Activated CD4-positive, alpha-beta memory T cell treated with anti-CD3 and anti-CD28 coated beads, Interleukin-2, amount 10 ng/mL, durations not matched to agents 7 days and 5 days (primary cell): ENCODE data around the gene SHMT2. TPM values are rescaled to one million over a fixed set of nuclear protein-coding genes. Genes with fewer than 3 reads are reported as not detected.

ENCODE experiments used
- CTCF ChIA-PET: fragments of 350-600 bp; sonication (Branson Sonifier 250); formaldehyde crosslinking; loops from one replicate; lab custom pipeline; 2021; ENCODE audit warnings: antibody characterized with exemption, inconsistent platforms; lab: Charles Lee
- POLR2A ChIA-PET: fragments of 350-600 bp; sonication (Branson Sonifier 250); formaldehyde crosslinking; loops from one replicate; lab custom pipeline; 2021; ENCODE audit warnings: antibody characterized with exemption; lab: Charles Lee
- DNase-seq: peaks from one replicate; pipeline ENCODE4 v3.0.0-alpha.2; 2020
- H3K27ac Mint-ChIP-seq: one replicate; pipeline ENCODE4 v1.8.0; 2021; ENCODE audit warnings: mild to moderate bottlenecking, mixed read lengths
- H3K27me3 Mint-ChIP-seq: one replicate; pipeline ENCODE4 v1.8.0; 2021; ENCODE audit warnings: mixed read lengths
- H3K36me3 Mint-ChIP-seq: one replicate; pipeline ENCODE4 v1.8.0; 2021; ENCODE audit warnings: low read depth, mixed read lengths
- H3K4me1 Mint-ChIP-seq: one replicate; pipeline ENCODE4 v1.8.0; 2021; ENCODE audit warnings: mixed read lengths
- H3K4me3 Mint-ChIP-seq: one replicate; pipeline ENCODE4 v1.8.0; 2021; ENCODE audit warnings: mild to moderate bottlenecking, mixed read lengths
- H3K9me3 Mint-ChIP-seq: one replicate; pipeline ENCODE4 v1.8.0; 2021; ENCODE audit warnings: mixed read lengths
- total RNA-seq, 2 experiments: library from RNA; stranded (reverse); gene quantifications; one replicate each; pipeline ENCODE4 v1.2.3, GENCODE V29; 2021

SHMT2 gene
- total RNA-seq, 2 experiments from 2014 or later, result 224 to 244 TPM

GRCh38 chr12:57240926-57241401 is 11.5 kb downstream of the SHMT2 start:
- H3K4me1 Mint-ChIP-seq, result peaks cover 71% of the 10 kb centered on the region
- peaks cover 16% of the 10 kb centered on the region for H3K36me3 Mint-ChIP-seq
- CTCF ChIA-PET, result interaction anchor here (1.2 to 12.1 kb wide), 6 partner anchors 10 to 25 kb away, joined by 3 to 253 read pairs (median 50); partner anchors contain the start of genes NXPH4, SHMT2 and STAC3
- H3K9me3 Mint-ChIP-seq, result no peaks in the 10 kb centered on the region
- no peak for DNase-seq
- no peak overlapping the region for H3K27ac Mint-ChIP-seq
- POLR2A ChIA-PET, result interaction anchor here (0.7 to 4.5 kb wide), 7 partner anchors 9 to 130 kb away, joined by 3 to 51 read pairs (median 8); partner anchors contain the start of genes SHMT2, STAC3 and STAT6
- H3K27me3 Mint-ChIP-seq, result peaks cover 48% of the 10 kb centered on the region
- H3K4me3 Mint-ChIP-seq, result peak overlapping the region; percentile 95

- ChIA-PET POLR2A (interaction anchor here (0.7 to 4.5 kb wide), 9 partner anchors 8 to 130 kb away, joined by 3 to 51 read pairs (median 8); partner anchors contain the start of genes SHMT2, STAC3 and STAT6), CTCF (interaction anchor here (1.1 to 12.1 kb wide), 16 partner anchors 9 to 217 kb away, joined by 3 to 253 read pairs (median 10); partner anchors contain the start of genes INHBE, NEMP1, NXPH4 and SHMT2)
- peaks cover 14% of the 10 kb centered on the region for H3K36me3 Mint-ChIP-seq
- peaks cover 46% of the 10 kb centered on the region for H3K27me3 Mint-ChIP-seq
- H3K9me3 Mint-ChIP-seq, result no peaks in the 10 kb centered on the region
- peaks cover 65% of the 10 kb centered on the region for H3K4me1 Mint-ChIP-seq
- peak overlapping the region; percentile 48 for H3K4me3 Mint-ChIP-seq
- no peak overlapping the region for H3K27ac Mint-ChIP-seq
- no peak for DNase-seq
Measured at GRCh38 chr12:57241402-57242310, 12.1 kb downstream of the SHMT2 start.

GRCh38 chr12:57242329-57242690 is 12.8 kb downstream of the SHMT2 start:
- Mint-ChIP-seq H3K27me3 (peaks cover 40% of the 10 kb centered on the region), H3K36me3 (peaks cover 8% of the 10 kb centered on the region), H3K4me1 (peaks cover 59% of the 10 kb centered on the region), H3K4me3 (peak overlapping the region; percentile 43), H3K9me3 (no peaks in the 10 kb centered on the region), H3K27ac (no peak overlapping the region)
- ChIA-PET POLR2A (interaction anchor here (1.2 to 3.6 kb wide), 7 partner anchors 9 to 130 kb away, joined by 3 to 28 read pairs (median 8); partner anchors contain the start of genes SHMT2 and STAC3), CTCF (interaction anchor here (0.8 to 12.1 kb wide), 24 partner anchors 9 to 217 kb away, joined by 3 to 253 read pairs (median 5); partner anchors contain the start of genes INHBE, NEMP1, NXPH4 and SHMT2)
- no peak for DNase-seq

- ChIA-PET CTCF (interaction anchor here (0.6 to 12.1 kb wide), 28 partner anchors 9 to 225 kb away, joined by 3 to 253 read pairs (median 4); partner anchors contain the start of genes INHBE, NEMP1, NXPH4 and SHMT2), POLR2A (interaction anchor here (1.2 to 3.6 kb wide), 6 partner anchors 13 to 130 kb away, joined by 3 to 28 read pairs (median 8); partner anchors contain the start of gene SHMT2)
- peaks cover 34% of the 10 kb centered on the region for H3K27me3 Mint-ChIP-seq
- peaks cover 4% of the 10 kb centered on the region for H3K36me3 Mint-ChIP-seq
- H3K4me1 Mint-ChIP-seq, result peaks cover 53% of the 10 kb centered on the region
- peak overlapping the region; percentile 69 for H3K4me3 Mint-ChIP-seq
- no peak overlapping the region for H3K27ac Mint-ChIP-seq
- no peaks in the 10 kb centered on the region for H3K9me3 Mint-ChIP-seq
- DNase-seq, result peak; percentile 68
Measured at GRCh38 chr12:57242691-57243454, 13.4 kb downstream of the SHMT2 start.

GRCh38 chr12:57243521-57244311 is 14.2 kb downstream of the SHMT2 start:
- peak; percentile 86 for DNase-seq
- CTCF ChIA-PET, result interaction anchor here (0.6 to 12.1 kb wide), 26 partner anchors 8 to 226 kb away, joined by 3 to 253 read pairs (median 4); partner anchors contain the start of genes INHBE, NEMP1, NXPH4 and SHMT2
- POLR2A ChIA-PET, result interaction anchor here (1.0 to 3.6 kb wide), 7 partner anchors 9 to 131 kb away, joined by 3 to 28 read pairs (median 5); partner anchors contain the start of gene SHMT2
- peak overlapping the region; percentile 69 for H3K4me3 Mint-ChIP-seq
- H3K36me3 Mint-ChIP-seq, result peaks cover 4% of the 10 kb centered on the region
- H3K27ac Mint-ChIP-seq, result peak overlapping the region; percentile 35
- peaks cover 50% of the 10 kb centered on the region for H3K4me1 Mint-ChIP-seq
- H3K27me3 Mint-ChIP-seq, result peaks cover 31% of the 10 kb centered on the region
- H3K9me3 Mint-ChIP-seq, result no peaks in the 10 kb centered on the region

GRCh38 chr12:57244312-57244696 is 14.8 kb downstream of the SHMT2 start:
- no peaks in the 10 kb centered on the region for H3K9me3 Mint-ChIP-seq
- DNase-seq, result no peak
- H3K27me3 Mint-ChIP-seq, result peaks cover 29% of the 10 kb centered on the region
- H3K4me3 Mint-ChIP-seq, result no peak overlapping the region
- peaks cover 4% of the 10 kb centered on the region for H3K36me3 Mint-ChIP-seq
- POLR2A ChIA-PET, result interaction anchor here (1.0 kb wide), 1 partner anchor 8 kb away, joined by 5 read pairs; no protein-coding TSS in a partner anchor
- H3K27ac Mint-ChIP-seq, result no peak overlapping the region
- peaks cover 51% of the 10 kb centered on the region for H3K4me1 Mint-ChIP-seq
- CTCF ChIA-PET, result interaction anchor here (0.7 to 12.1 kb wide), 10 partner anchors 14 to 215 kb away, joined by 3 to 253 read pairs (median 8); partner anchors contain the start of genes NXPH4 and SHMT2

- H3K27me3 Mint-ChIP-seq, result peaks cover 11% of the 10 kb centered on the region
- peaks cover 28% of the 10 kb centered on the region for H3K4me1 Mint-ChIP-seq
- ChIA-PET POLR2A (no interaction called here), CTCF (interaction anchor here (0.7 to 12.1 kb wide), 4 partner anchors 31 to 215 kb away, joined by 3 to 253 read pairs (median 4); partner anchors contain the start of genes GLI1 and NXPH4)
- H3K9me3 Mint-ChIP-seq, result no peaks in the 10 kb centered on the region
- H3K4me3 Mint-ChIP-seq, result no peak overlapping the region
- no peaks in the 10 kb centered on the region for H3K36me3 Mint-ChIP-seq
- no peak overlapping the region for H3K27ac Mint-ChIP-seq
- DNase-seq, result no peak
Measured at GRCh38 chr12:57247041-57247440, 17.5 kb downstream of the SHMT2 start.

- DNase-seq, result no peak
- POLR2A ChIA-PET, result interaction anchor here (1.1 kb wide), 1 partner anchor 8 kb away, joined by 3 read pairs; no protein-coding TSS in a partner anchor
- H3K36me3 Mint-ChIP-seq, result no peaks in the 10 kb centered on the region
- peak overlapping the region; percentile 24 for H3K4me3 Mint-ChIP-seq
- H3K27ac Mint-ChIP-seq, result no peak overlapping the region
- no peaks in the 10 kb centered on the region for H3K9me3 Mint-ChIP-seq
- H3K27me3 Mint-ChIP-seq, result no peaks in the 10 kb centered on the region
- CTCF ChIA-PET, result interaction anchor here (0.7 to 1.5 kb wide), 2 partner anchors 36 kb away, joined by 3 read pairs; no protein-coding TSS in a partner anchor
- peaks cover 8% of the 10 kb centered on the region for H3K4me1 Mint-ChIP-seq
Measured at GRCh38 chr12:57248934-57249742, 19.6 kb downstream of the SHMT2 start.

GRCh38 chr12:57250541-57250940 is 21.0 kb downstream of the SHMT2 start:
- Mint-ChIP-seq H3K27ac (no peak overlapping the region), H3K4me3 (no peak overlapping the region), H3K36me3 (peaks cover 3% of the 10 kb centered on the region), H3K27me3 (no peaks in the 10 kb centered on the region), H3K4me1 (peaks cover 7% of the 10 kb centered on the region), H3K9me3 (no peaks in the 10 kb centered on the region)
- ChIA-PET POLR2A (interaction anchor here (1.1 to 2.0 kb wide), 4 partner anchors 9 to 39 kb away, joined by 3 to 8 read pairs (median 4); no protein-coding TSS in a partner anchor), CTCF (interaction anchor here (0.6 to 2.7 kb wide), 6 partner anchors 8 to 38 kb away, joined by 3 to 14 read pairs (median 4); no protein-coding TSS in a partner anchor)
- DNase-seq, result no peak

- Mint-ChIP-seq H3K27ac (no peak within 1 kb of the TSS), H3K27me3 (no peaks in the 10 kb centered on the region), H3K4me3 (no peak within 1 kb of the TSS), H3K9me3 (no peaks in the 10 kb centered on the region), H3K4me1 (peaks cover 7% of the 10 kb centered on the region), H3K36me3 (peaks cover 3% of the 10 kb centered on the region)
- POLR2A ChIA-PET, result interaction anchor here (1.7 to 2.0 kb wide), 3 partner anchors 9 to 38 kb away, joined by 3 to 8 read pairs (median 5); no protein-coding TSS in a partner anchor
- CTCF ChIA-PET, result interaction anchor here (0.8 to 2.7 kb wide), 4 partner anchors 9 to 14 kb away, joined by 3 to 14 read pairs (median 6); no protein-coding TSS in a partner anchor
- no peak for DNase-seq
Measured at GRCh38 chr12:57250956-57251355, 21.4 kb downstream of the SHMT2 start, which contains the start of gene STAC3. STAC3 (minus strand) TSS chr12:57251187; CDS start chr12:57249636, 1,551 bp downstream.
